ENCODE results near the gene TSPAN5.

DNA sequence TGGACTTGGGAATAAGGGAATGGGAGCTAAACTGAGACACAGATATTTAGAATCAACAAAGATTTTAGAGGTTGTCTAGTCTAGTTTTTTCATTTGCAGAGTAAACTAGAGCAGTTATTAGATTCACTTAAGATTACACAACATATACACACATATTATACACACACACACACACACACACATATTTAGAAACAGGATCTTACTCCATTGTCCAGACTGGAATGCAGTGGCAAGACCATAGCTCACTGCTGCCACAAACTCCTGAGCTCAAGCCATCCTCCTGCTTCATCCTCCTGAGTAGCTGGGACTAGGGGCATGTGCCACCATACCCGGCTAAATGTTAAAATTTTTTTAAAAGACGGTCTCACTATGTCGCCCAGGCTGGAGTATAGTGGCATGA is 127.8 kb downstream of the TSPAN5 start:
- TF ChIP-seq ZNF124 (CRISPR knock-in tag; IDR thresholded peaks at IDR 0.05) = no peak
- no peak for TF ChIP-seq RBM22 (IDR thresholded peaks at IDR 0.05; ENCODE audit: low read depth, low read length, poor library complexity, severe bottlenecking)
- TF ChIP-seq BCL6 (CRISPR knock-in tag; IDR thresholded peaks at IDR 0.05) = no peak
- TF ChIP-seq ZNF431 (CRISPR knock-in tag; IDR thresholded peaks at IDR 0.05) = no peak
- no peak for TF ChIP-seq CHD2 (IDR thresholded peaks at IDR 0.05; ENCODE audit: low read depth, low read length)
- no peak for TF ChIP-seq TSC22D4 (tag; IDR thresholded peaks at IDR 0.05)
- no peak for TF ChIP-seq KAT8 (IDR thresholded peaks at IDR 0.05; ENCODE audit: low read depth)
- no peak for TF ChIP-seq SMARCC2 (IDR thresholded peaks at IDR 0.05; ENCODE audit: low read depth)

Measured in K562 (cell line).